Keratinocyte (primary cell): ENCODE data around the gene SCNN1B. TPM values are rescaled to one million over a fixed set of nuclear protein-coding genes. Genes with fewer than 3 reads are reported as not detected.

ENCODE experiments used
- DNase-seq: peaks from one replicate; pipeline ENCODE4 v3.0.0-alpha.2; 2011; ENCODE audit warnings: low read depth, missing footprints, low spot score
- FAIRE-seq: peaks from 2 replicates; lab custom pipeline; 2011; peaks lifted over from hg19 to GRCh38; lab: Jason Lieb, UNC
- H2AFZ ChIP-seq: 2 replicates; pipeline ENCODE4 v1.6.0; 2012; ENCODE audit warnings: low read length, control low read depth, inconsistent platforms; ENCODE audit not compliant: control insufficient read depth
- H3K27ac ChIP-seq: 2 replicates; pipeline ENCODE4 v1.5.1; 2011; ENCODE audit warnings: low read length; ENCODE audit not compliant: control insufficient read depth, insufficient read depth
- H3K27me3 ChIP-seq: 3 replicates; pipeline ENCODE4 v1.6.0; 2011; ENCODE audit warnings: low read length; ENCODE audit not compliant: control insufficient read depth, insufficient read depth; ENCODE audit errors: extremely low read depth
- H3K36me3 ChIP-seq, 2 experiments: 2 replicates in 1 of 2; 3 replicates in 1 of 2; pipeline ENCODE4 v1.5.1; 2011; ENCODE audit warnings: low read length in 2 of 2, mild to moderate bottlenecking in 1 of 2; ENCODE audit not compliant: control insufficient read depth in 2 of 2, insufficient read depth in 2 of 2; ENCODE audit errors: extremely low read depth in 1 of 2
- H3K4me1 ChIP-seq: 3 replicates; pipeline ENCODE4 v1.5.1; 2011; ENCODE audit warnings: low read length; ENCODE audit not compliant: control insufficient read depth, insufficient read depth; ENCODE audit errors: extremely low read depth
- H3K4me2 ChIP-seq: 3 replicates; pipeline ENCODE4 v1.6.0; 2011; ENCODE audit warnings: low read depth, low read length; ENCODE audit not compliant: control insufficient read depth, insufficient read depth; ENCODE audit errors: extremely low read depth
- H3K4me3 ChIP-seq, 3 experiments: fragments of 200-600 bp in 1 of 3; sonication (generic) in 1 of 3; 2 replicates in 2 of 3; 3 replicates in 1 of 3; pipeline ENCODE4 v1.5.1; 2011 to 2016; ENCODE audit warnings: low read length in 3 of 3, mild to moderate bottlenecking in 3 of 3, control low read depth in 2 of 3, inconsistent platforms in 1 of 3, low read depth in 1 of 3, mixed read lengths in 1 of 3, mixed run types in 1 of 3, moderate library complexity in 1 of 3; ENCODE audit not compliant: control insufficient read depth in 2 of 3, insufficient read depth in 2 of 3; ENCODE audit errors: extremely low read depth in 1 of 3
- H3K79me2 ChIP-seq: 2 replicates; pipeline ENCODE4 v1.6.0; 2012; ENCODE audit warnings: low read length; ENCODE audit not compliant: control insufficient read depth, insufficient read depth
- H3K9ac ChIP-seq: 3 replicates; pipeline ENCODE4 v1.6.0; 2011; ENCODE audit warnings: low read length; ENCODE audit not compliant: control insufficient read depth, insufficient read depth; ENCODE audit errors: extremely low read depth
- H3K9me1 ChIP-seq: 3 replicates; pipeline ENCODE4 v1.6.0; 2011; ENCODE audit warnings: low read length; ENCODE audit not compliant: control insufficient read depth, insufficient read depth; ENCODE audit errors: extremely low read depth
- H3K9me3 ChIP-seq: 2 replicates; pipeline ENCODE4 v1.5.1; 2012; ENCODE audit warnings: low read depth, low read length; ENCODE audit not compliant: control insufficient read depth
- H4K20me1 ChIP-seq: 3 replicates; pipeline ENCODE4 v1.6.0; 2011; ENCODE audit warnings: low read length; ENCODE audit not compliant: control insufficient read depth, insufficient read depth; ENCODE audit errors: extremely low read depth
- CTCF ChIP-seq, 3 experiments: IDR thresholded peaks in 1 of 3; conservative IDR thresholded peaks in 1 of 3; optimal IDR thresholded peaks in 1 of 3; 2 replicates in 2 of 3; 3 replicates in 1 of 3; pipeline versions ENCODE3 to v1.5.1; 2011; ENCODE audit warnings: low read length in 3 of 3, mild to moderate bottlenecking in 3 of 3, moderate library complexity in 2 of 3, control low read depth in 1 of 3, inconsistent platforms in 1 of 3; ENCODE audit not compliant: insufficient read depth in 2 of 3; ENCODE audit errors: extremely low read depth in 1 of 3
- EZH2 ChIP-seq: IDR thresholded peaks from one replicate; pipeline ENCODE4 v1.6.1; 2012; ENCODE audit warnings: inconsistent platforms, mild to moderate bottlenecking, low read length, moderate library complexity
- dilution Hi-C: fragments of 300-500 bp; cut with MboI; formaldehyde crosslinking; loops from one replicate; pipeline ENCODE4 v1.7.0; 2020; ENCODE audit warnings: low sequenced_read_pairs; ENCODE audit not compliant: extremely low pct_ligation_motif_present
- polyA plus RNA-seq, 5 experiments: library from polyadenylated mRNA; depleted of rRNA in 3 of 5; stranded (reverse) in 3 of 5; stranded (forward) in 1 of 5; unstranded in 1 of 5; fragments of >200 nt; gene quantifications; 1 replicate in 1 of 5; 2 replicates in 3 of 5; 3 replicates in 1 of 5; pipeline versions ENCODE4 v1.2.1 to v1.2.3, GENCODE V29; 2011 to 2012; ENCODE audit warnings: missing spikeins in 2 of 5, low read depth in 1 of 5, low replicate concordance in 1 of 5

SCNN1B gene
- polyA plus RNA-seq, 1 donor (not counting 4 experiments of a cell fraction or from before 2014, with no cell fraction given), result 0.92 TPM

- dilution Hi-C loops, result no loop called here
- DNase-seq, result no peak
- TF ChIP-seq EZH2 (no peak), CTCF (optimal IDR thresholded peaks at IDR 0.05 in 1 of 3, IDR thresholded peaks at IDR 0.05 in 1 of 3, conservative IDR thresholded peaks at IDR 0.05 in 1 of 3; ENCODE audit: extremely low read depth in 1 of 3, insufficient read depth in 2 of 3, low read length in 3 of 3) (no peak)
- no peaks in the 10 kb centered on the region for H3K4me1 ChIP-seq
- no peaks in the 10 kb centered on the region for H3K9me1 ChIP-seq
- H3K4me2 ChIP-seq, result no peak overlapping the region
- no peak overlapping the region for H3K9ac ChIP-seq
- no peak overlapping the region for H3K27ac ChIP-seq
- no peaks in the 10 kb centered on the region for H3K27me3 ChIP-seq
- no peak overlapping the region for H2AFZ ChIP-seq
- no peaks in the 10 kb centered on the region for H4K20me1 ChIP-seq
- H3K79me2 ChIP-seq, result no peaks in the 10 kb centered on the region
- FAIRE-seq, result no peak
- no peaks in the 10 kb centered on the region for H3K36me3 ChIP-seq
- peaks cover 7% of the 10 kb centered on the region for H3K9me3 ChIP-seq
- H3K4me3 ChIP-seq, result no peak overlapping the region
Observed at GRCh38 chr16:23317751-23318150, 15.6 kb downstream of the SCNN1B start.

GRCh38 chr16:23318639-23319038 lies 16.5 kb downstream of the SCNN1B start:
- Histone ChIP-seq H3K27ac (no peak overlapping the region), H4K20me1 (no peaks in the 10 kb centered on the region), H3K36me3 (no peaks in the 10 kb centered on the region), H2AFZ (no peak overlapping the region), H3K4me3 (no peak overlapping the region), H3K79me2 (no peaks in the 10 kb centered on the region), H3K9ac (no peak overlapping the region), H3K27me3 (no peaks in the 10 kb centered on the region), H3K4me2 (no peak overlapping the region), H3K4me1 (no peaks in the 10 kb centered on the region), H3K9me3 (peaks cover 7% of the 10 kb centered on the region), H3K9me1 (no peaks in the 10 kb centered on the region)
- TF ChIP-seq CTCF (optimal IDR thresholded peaks at IDR 0.05 in 1 of 3, IDR thresholded peaks at IDR 0.05 in 1 of 3, conservative IDR thresholded peaks at IDR 0.05 in 1 of 3; ENCODE audit: extremely low read depth in 1 of 3, insufficient read depth in 2 of 3, low read length in 3 of 3) (no peak), EZH2 (no peak)
- dilution Hi-C loops, result no loop called here
- FAIRE-seq (no peak), DNase-seq (no peak)
